Left lobe of liver (tissue), 2 donors: ENCODE measurements around the gene LILRB1. TPM values are rescaled to one million over a fixed set of nuclear protein-coding genes. Genes with fewer than 3 reads are reported as not detected.
"Not testable (repeated sequence)": the region's sequence is repeated elsewhere in the genome, so short reads cannot be mapped to it uniquely, and the experiment has no call there.

ENCODE experiments used
- ATAC-seq: fragments of 200-7000 bp; cut with Tn5 transposase; one replicate; pipeline ENCODE4 v1.9.1; 2020; ENCODE audit warnings: mild to moderate bottlenecking, moderate library complexity
- DNase-seq: peaks from one replicate; pipeline ENCODE4 v3.0.0-alpha.2; 2020; ENCODE audit warnings: low spot score
- total RNA-seq: library from RNA; stranded (reverse); gene quantifications from one replicate; pipeline ENCODE4 v1.2.1, GENCODE V29; 2021
- donor health status: DM: no; HTN: no; CAD: no; lungs with moderate emphysema.
- donor health status: DM: no; HTN: yes; CAD: no.

Gene LILRB1
- total RNA-seq, 1 donor from 2014 or later, result 2.6 TPM

DNA sequence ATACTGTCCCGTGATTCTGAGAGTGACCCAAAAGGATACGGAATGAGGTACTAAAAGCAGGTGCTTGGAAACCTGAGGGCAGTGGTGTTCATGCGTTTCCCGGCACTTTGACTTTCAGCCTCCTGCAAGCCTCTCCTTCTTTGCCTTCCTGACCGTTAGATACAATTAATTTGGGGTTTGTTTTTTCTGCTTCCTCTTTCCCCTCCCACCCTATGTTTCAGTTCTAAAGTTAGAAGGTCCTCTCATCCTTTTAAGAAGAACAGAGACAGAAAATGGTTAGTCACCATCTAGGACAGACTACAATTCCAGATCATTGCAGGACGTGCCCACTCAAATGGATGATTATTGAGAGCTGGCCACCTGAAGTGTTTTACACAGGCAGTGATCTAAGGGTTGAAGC is 30.7 kb downstream of the LILRB1 start:
- no peak for DNase-seq
- ATAC-seq, result no peak

DNA sequence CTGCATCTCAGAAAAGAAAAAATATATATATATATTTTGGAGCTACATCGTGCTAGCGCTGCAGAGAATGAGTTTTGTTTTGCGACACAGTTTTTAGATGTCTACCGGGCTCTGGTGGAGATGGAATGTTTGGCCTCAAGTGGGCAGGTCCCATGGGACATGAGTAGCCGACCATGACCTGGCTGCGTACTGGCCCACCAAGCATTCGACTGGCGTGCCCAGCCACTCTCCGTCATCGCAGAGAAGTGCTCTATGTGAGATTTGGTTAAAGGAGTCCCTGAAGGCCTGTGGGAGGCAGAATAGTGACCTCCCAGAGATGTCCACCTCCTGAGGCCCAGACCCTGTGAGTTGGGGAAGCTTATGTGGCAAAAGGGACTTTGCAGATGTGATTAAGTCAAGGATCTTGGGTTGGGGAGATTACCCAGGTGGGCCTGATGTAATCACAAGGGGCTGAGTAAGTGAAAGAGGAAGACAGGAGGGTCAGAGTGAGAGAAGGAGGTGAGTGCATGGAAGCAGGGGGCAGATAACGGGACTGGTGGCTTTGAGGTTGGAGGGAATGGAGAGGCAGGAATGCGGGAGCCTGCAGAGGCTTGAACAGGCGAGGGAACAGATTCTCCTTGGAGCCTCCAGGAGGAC is 31.7 kb downstream of the LILRB1 start:
- no peak for ATAC-seq
- DNase-seq, result no peak

DNA sequence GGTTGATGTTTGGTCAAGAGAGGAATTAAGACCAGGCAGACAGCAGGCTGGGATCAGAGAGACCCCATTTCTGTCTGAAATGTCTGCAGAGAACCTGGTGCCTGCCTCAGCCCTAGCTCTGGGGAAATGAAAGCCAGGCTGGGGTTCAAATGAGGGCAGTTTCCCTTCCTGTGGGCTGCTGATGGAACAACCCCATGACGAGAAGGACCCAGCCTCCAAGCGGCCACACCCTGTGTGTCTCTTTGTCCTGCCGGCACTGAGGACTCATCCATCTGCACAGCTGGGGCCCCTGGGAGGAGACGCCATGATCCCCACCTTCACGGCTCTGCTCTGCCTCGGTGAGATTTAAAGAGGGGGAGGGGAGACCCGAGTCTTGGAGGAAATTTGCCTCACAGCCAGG is 32.4 kb downstream of the LILRB1 start, which contains the start of gene LILRB4:
LILRB4 (plus strand) TSS at position 256 of the 400 bp plus-strand sequence; CDS start at position 305, 49 bp downstream.
- DNase-seq, result no peak
- ATAC-seq, result peak; percentile 60

DNA sequence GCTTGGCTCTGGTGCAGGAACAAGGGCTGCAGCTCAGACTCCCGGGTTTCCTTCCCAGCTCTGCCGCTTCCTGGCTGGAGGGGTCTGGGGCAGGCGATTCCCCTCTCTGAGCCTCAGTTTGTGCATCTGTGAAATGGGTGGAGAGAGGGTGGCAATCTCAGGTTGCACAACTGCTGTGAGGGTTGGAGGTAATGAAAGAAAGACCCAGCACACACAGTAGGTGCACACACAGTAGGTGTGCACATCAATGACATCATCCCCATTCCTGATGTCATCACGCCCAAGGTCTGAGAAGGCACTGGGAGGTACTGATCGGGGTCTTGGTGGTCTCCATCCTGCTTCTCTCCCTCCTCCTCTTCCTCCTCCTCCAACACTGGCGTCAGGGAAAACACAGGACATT is 35.2 kb downstream of the LILRB1 start:
- DNase-seq (no peak), ATAC-seq (no peak)

DNA sequence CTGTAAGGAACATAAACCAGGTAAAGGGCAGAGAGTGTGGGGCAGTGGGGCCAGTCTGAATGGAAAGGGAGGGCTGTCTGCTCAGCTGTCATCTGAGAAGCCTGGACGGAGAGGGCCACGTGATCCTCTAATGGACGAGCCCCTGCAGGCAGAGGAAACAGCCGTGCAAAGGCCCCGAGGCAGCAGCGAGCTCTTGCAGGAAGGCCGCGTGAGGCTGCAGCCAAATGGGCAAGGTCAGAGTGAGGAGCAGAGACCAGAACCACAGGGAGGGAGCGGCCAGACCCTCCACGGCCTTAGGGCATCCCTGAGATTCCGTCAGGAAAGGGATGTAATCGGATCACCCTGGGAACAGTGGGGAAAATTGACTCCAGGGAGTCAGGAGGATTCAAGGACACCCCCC is 36.9 kb downstream of the LILRB1 start:
- ATAC-seq (no peak), DNase-seq (no peak)

DNA sequence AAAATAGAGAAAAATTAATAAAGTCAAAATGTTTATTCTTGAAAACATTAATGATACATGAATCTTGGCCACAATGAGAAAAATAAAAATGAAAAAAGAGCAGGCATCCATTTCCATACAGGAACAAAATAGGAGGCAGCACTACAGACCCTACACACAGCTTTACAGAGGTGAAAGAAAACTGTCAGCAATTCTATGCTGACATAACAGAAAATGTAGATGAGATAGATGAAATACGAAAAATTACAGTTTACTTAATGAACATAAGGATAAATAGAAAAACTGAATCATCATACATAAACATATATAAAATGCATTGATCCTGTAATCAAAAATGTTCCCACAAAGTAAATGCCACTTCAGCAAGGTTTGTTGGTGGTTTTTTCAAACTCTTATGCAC is 38.1 kb downstream of the LILRB1 start:
- DNase-seq (no peak), ATAC-seq (no peak)

DNA sequence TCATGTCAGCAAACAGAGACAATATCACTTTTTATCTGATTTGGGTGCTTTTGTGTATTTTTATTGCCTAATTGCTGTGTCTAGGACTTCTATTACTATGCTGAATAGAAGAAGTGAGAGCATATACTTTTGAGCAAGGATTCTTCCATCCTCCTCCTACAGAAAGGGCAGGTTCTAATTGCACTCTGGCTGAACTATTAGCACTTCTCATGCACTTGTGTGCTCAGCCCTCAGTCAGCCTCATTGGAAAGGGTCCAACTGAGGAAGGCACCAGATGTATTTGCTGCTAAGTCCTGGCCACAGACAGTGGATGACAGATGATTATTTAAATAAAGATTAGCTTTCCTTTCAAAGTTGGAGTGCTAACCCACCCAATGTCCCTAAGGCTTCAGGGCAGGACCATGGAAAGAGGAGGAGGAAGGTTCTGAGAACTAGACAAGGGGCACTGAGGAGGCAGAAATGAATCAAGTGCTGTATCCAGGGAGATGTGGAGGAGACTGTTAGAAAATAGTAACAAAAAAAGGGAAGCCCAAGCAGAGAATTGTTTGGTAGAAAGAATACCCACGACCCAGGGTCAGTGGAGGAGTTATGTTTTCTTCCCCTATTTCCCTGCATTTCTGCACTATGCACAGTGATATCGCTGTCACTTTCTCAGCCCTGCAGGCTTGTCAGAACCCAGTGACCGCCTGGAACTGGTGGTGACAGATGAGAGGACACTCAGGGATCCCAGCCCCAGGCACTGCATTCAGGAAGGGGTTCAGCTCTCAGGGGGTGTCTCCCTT is 40.5 kb downstream of the LILRB1 start:
- ATAC-seq, result peak; percentile 16
- no peak for DNase-seq

DNA sequence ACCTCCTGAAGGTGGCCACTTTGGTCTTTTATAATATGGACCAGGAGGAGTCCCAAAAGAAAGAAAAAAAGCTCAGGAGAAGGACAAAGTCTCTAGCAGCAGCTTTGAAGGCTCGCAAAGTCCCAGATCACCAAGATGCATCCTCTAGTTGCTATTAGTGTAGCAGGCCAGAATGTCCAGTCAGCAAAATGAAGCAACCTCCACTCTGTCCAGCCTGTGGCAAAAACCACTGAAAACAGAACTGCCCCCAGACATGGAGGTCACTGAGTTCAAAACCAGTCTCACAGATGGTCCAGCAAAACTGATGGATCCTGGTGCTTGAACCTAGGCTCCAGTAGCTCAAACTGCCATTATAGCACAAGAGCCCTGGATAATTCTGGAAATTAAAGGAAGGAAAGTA is 42.9 kb downstream of the LILRB1 start:
- peak; percentile 42 for ATAC-seq
- no peak for DNase-seq

DNA sequence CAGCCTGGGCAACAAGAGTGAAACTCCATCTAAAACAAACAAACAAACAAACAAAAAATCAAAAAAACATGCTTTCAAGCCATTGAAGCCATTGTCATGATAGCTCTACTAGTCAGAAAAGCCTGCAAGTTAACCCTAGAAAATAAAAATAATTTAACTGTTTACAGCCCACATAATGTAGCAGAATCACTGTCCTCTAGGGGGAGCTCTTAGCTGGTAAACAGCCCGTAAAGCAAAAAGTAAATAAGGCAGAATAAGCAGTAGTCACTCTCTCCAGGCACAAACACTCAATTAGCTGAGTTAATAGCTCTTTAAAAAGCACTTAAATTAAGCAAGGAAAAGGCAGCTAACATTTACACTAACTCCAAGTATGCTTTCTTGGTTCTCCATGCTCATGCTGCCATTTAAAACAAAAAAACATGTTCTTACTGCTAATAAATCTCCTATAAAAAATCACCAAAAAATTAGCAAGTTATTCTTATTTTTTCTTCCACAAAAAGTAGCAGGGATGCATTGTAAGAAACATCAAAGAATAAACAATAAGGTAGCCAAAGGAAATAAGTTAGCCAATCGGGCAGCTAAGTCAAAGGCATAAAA is 43.8 kb downstream of the LILRB1 start:
- no peak for ATAC-seq
- DNase-seq, result no peak

DNA sequence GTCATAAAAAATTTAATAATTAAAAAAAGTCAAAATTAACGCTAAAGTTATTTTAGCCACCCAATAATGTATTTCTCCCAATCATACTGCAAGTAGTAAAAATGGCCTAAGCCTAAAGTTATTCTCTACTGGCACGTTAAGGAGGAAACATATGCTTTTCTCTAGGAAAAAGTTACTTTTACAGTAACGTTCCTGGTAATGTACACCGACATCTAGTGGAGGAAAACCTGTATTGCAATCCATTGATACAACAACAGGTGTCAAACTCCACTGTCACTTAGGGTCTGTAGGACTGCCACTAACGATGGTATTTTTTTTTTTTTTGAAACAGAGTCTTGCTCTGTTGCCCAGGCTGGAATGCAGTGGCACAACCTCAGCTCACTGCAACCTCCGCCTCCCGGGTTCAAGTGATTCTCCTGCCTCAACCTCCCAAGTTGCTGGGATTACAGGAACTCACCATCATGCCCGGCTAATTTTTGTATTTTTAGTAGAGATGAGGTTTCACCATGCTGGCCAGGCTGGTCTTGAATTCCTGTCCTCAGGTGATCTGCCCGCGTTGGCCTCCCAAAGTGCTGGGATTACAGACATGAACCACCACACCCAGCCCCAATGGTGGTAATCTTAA is 46.0 kb downstream of the LILRB1 start:
- ATAC-seq, result peak; percentile 87

DNA sequence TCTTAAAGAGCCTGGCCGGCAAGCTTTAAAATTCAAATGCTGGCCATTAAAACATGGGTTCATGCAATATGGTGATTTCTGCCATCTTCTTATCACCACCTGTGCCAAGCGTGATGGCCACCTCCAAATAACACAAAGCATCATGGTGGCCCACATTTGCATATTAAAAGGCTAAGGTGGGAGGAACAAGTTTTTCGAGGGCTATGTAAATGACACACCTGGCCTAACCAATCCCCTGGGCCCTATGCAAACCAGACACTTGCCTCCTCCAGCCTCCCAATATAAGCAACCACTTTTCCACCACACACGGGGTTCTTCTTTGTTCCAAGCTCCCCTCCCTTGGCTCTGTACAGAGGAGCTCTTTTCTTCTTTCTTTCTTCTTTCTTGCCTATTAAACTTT is 46.9 kb downstream of the LILRB1 start:
- ATAC-seq, result no peak
- no peak for DNase-seq

More for the DNA sequence above, 46.0 kb downstream of the LILRB1 start:
- DNase-seq, result not testable (repeated sequence)

DNA sequence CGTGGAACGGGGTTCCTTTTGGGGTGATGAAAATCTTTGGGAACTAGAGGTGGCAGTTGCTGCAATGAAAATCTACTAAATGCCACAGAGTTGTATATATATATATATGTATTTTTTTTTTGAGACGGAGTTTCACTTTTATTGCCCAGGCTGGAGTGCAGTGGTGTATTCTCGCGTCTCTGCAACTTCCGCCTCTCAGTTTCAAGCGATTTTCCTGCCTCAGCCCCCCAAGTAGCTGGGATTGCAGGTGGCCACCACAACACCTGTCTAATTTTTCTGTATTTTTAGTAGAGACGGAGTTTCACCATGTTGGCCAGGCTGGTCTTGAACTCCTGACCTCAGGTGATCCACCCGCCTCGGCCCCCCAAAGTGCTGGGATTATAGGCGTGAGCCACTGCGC is 51.3 kb downstream of the LILRB1 start:
- not testable (repeated sequence) for ATAC-seq, DNase-seq

DNA sequence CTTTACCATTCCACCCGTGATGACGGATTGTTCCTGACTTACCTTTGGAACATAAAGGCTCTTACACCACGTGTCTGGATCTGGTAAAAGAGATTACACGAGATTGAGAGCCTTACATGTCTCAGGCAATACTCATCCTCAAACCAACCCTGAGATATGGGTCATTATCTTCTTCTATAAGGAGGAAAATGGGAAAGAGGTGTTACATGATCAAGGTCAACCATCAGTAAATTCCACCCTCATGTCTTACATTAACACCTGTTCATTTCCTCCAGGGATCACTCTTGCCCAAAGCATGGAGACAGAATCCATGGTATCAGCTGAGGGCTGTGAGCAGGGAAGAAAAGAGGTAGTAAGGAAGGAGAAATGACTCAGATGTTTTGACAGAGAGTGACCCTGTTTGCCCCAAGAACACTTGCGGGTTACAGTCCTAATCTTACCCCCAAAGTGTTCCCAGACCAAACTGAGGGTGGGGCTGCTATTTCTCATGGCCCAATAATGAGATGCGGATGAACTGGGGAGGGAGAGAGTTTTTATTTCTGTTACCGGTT is 52.1 kb downstream of the LILRB1 start:
- DNase-seq (no peak), ATAC-seq (no peak)

DNA sequence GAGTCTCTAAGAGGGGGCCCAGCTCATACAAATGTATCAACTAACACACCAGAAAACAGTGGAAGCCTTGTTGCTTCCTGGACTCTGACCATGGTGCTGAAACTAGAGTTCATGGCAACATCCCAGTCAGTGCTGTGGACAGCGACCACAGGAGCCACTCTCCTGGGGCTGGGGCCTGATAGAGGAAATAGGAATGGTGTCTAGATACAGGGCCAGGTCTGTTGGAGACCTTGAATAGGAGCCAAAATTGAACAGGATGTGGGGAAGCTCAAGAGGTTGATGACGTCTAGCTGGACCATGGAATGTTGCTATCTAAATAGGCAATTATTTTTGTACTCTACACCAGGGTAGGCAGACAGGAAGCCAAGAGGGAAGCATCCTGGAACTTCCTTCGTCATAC is 54.2 kb downstream of the LILRB1 start:
- ATAC-seq (peak; percentile 26), DNase-seq (no peak)

Other genes starting within 250 kb of the LILRB1 start
- 0.33 TPM for gene TTYH1, start 215.0 kb upstream of the LILRB1 start, total RNA-seq
- 57.8 TPM for gene LENG8, start 181.3 kb upstream of the LILRB1 start, total RNA-seq
- gene LENG9, start 166.7 kb upstream of the LILRB1 start, total RNA-seq, result 2.2 TPM
- 2.4 TPM for gene CDC42EP5, start 157.2 kb upstream of the LILRB1 start, total RNA-seq
- gene LAIR2, start 127.7 kb upstream of the LILRB1 start, total RNA-seq, result not detected
- 1.6 TPM for gene LILRA2, start 56.7 kb upstream of the LILRB1 start, total RNA-seq
- gene LILRA1, start 36.9 kb upstream of the LILRB1 start, total RNA-seq, result 0.60 TPM
- 1.9 TPM for gene LILRB4, start 32.5 kb downstream of the LILRB1 start, total RNA-seq
- not detected for gene KIR3DL3, start 94.0 kb downstream of the LILRB1 start, total RNA-seq
- gene KIR2DL3, start 108.0 kb downstream of the LILRB1 start, total RNA-seq, result not detected
- not detected for gene KIR2DL1, start 139.3 kb downstream of the LILRB1 start, total RNA-seq
- not detected for gene KIR2DL4, start 173.1 kb downstream of the LILRB1 start, total RNA-seq
- gene KIR3DL1, start 186.0 kb downstream of the LILRB1 start, total RNA-seq, result not detected
- not detected for gene KIR2DS4, start 202.2 kb downstream of the LILRB1 start, total RNA-seq
- not detected for gene KIR3DL2, start 220.0 kb downstream of the LILRB1 start, total RNA-seq
- gene FCAR, start 243.8 kb downstream of the LILRB1 start, total RNA-seq, result 0.55 TPM